Rectal smooth muscle tissue (tissue), 1 donor: ENCODE results near the gene EIF2S3.
A peak's percentile ranks its signal among the peaks of the same experiment; 100 is the strongest.
"Not testable (repeated sequence)": the region's sequence is repeated elsewhere in the genome, so short reads cannot be mapped to it uniquely, and the experiment has no call there.

ENCODE experiments used
- H3K27ac ChIP-seq: one replicate; pipeline ENCODE4 v1.7.0; 2013; ENCODE audit warnings: low read depth, low read length, inconsistent platforms
- H3K27me3 ChIP-seq: one replicate; pipeline ENCODE4 v1.7.0; 2013; ENCODE audit warnings: low read length; ENCODE audit not compliant: control insufficient read depth, insufficient read depth
- H3K36me3 ChIP-seq: one replicate; pipeline ENCODE4 v1.7.0; 2013; ENCODE audit warnings: low read length; ENCODE audit not compliant: control insufficient read depth, insufficient read depth
- H3K4me1 ChIP-seq: one replicate; pipeline ENCODE4 v1.7.0; 2013; ENCODE audit warnings: low read length; ENCODE audit not compliant: control insufficient read depth, insufficient read depth
- H3K4me3 ChIP-seq: one replicate; pipeline ENCODE4 v1.7.0; 2013; ENCODE audit warnings: low read length
- H3K9ac ChIP-seq: one replicate; pipeline ENCODE4 v1.7.0; 2013; ENCODE audit warnings: low read length

The EIF2S3 gene

GRCh38 chrX:24024819-24025740, 29.7 kb upstream of the EIF2S3 start:
- Histone ChIP-seq H3K4me3 (peak overlapping the region; percentile 58), H3K27ac (peak overlapping the region; percentile 94), H3K36me3 (no peaks in the 10 kb centered on the region), H3K9ac (no peak overlapping the region), H3K27me3 (no peaks in the 10 kb centered on the region), H3K4me1 (no peaks in the 10 kb centered on the region)

GRCh38 chrX:24025741-24026403, 28.9 kb upstream of the EIF2S3 start:
- no peaks in the 10 kb centered on the region for H3K27me3 ChIP-seq
- H3K4me3 ChIP-seq = peak overlapping the region; percentile 80
- peak overlapping the region; percentile 94 for H3K27ac ChIP-seq
- H3K9ac ChIP-seq = peak overlapping the region; percentile 93
- H3K36me3 ChIP-seq = no peaks in the 10 kb centered on the region
- no peaks in the 10 kb centered on the region for H3K4me1 ChIP-seq

GRCh38 chrX:24026432-24026831, 28.3 kb upstream of the EIF2S3 start:
- no peaks in the 10 kb centered on the region for H3K36me3 ChIP-seq
- peak overlapping the region; percentile 50 for H3K27ac ChIP-seq
- H3K4me3 ChIP-seq = peak overlapping the region; percentile 18
- no peaks in the 10 kb centered on the region for H3K27me3 ChIP-seq
- no peak overlapping the region for H3K9ac ChIP-seq
- H3K4me1 ChIP-seq = no peaks in the 10 kb centered on the region

- Histone ChIP-seq H3K4me3 (peak within 1 kb of the TSS; percentile 80), H3K4me1 (no peaks in the 10 kb centered on the region), H3K27ac (peak within 1 kb of the TSS; percentile 94), H3K9ac (peak within 1 kb of the TSS; percentile 93), H3K36me3 (no peaks in the 10 kb centered on the region), H3K27me3 (no peaks in the 10 kb centered on the region)
These were observed 27.7 kb upstream of the EIF2S3 start, which contains the start of gene KLHL15 for GRCh38 chrX:24027086-24027485. Gene KLHL15, minus strand, starts transcription at chrX:24027186. Its CDS starts 20,493 bp downstream, at chrX:24006693.

GRCh38 chrX:24027985-24028384, 26.8 kb upstream of the EIF2S3 start:
- H3K27ac ChIP-seq = no peak overlapping the region
- H3K27me3 ChIP-seq = no peaks in the 10 kb centered on the region
- H3K4me1 ChIP-seq = no peaks in the 10 kb centered on the region
- no peak overlapping the region for H3K9ac ChIP-seq
- H3K4me3 ChIP-seq = no peak overlapping the region
- H3K36me3 ChIP-seq = no peaks in the 10 kb centered on the region

- Histone ChIP-seq H3K27me3 (no peaks in the 10 kb centered on the region), H3K4me1 (no peaks in the 10 kb centered on the region), H3K36me3 (no peaks in the 10 kb centered on the region), H3K9ac (no peak overlapping the region), H3K27ac (no peak overlapping the region), H3K4me3 (no peak overlapping the region)
These were observed 24.2 kb upstream of the EIF2S3 start for GRCh38 chrX:24030597-24030996.

- H3K4me1 ChIP-seq = no peaks in the 10 kb centered on the region
- no peaks in the 10 kb centered on the region for H3K36me3 ChIP-seq
- no peak overlapping the region for H3K9ac ChIP-seq
- H3K27me3 ChIP-seq = no peaks in the 10 kb centered on the region
- no peak overlapping the region for H3K4me3 ChIP-seq
- no peak overlapping the region for H3K27ac ChIP-seq
These were observed 20.3 kb upstream of the EIF2S3 start for GRCh38 chrX:24034485-24034884.

GRCh38 chrX:24037729-24038128, 17.0 kb upstream of the EIF2S3 start:
- no peaks in the 10 kb centered on the region for H3K4me1 ChIP-seq
- no peak overlapping the region for H3K4me3 ChIP-seq
- H3K9ac ChIP-seq = no peak overlapping the region
- no peak overlapping the region for H3K27ac ChIP-seq
- no peaks in the 10 kb centered on the region for H3K27me3 ChIP-seq
- no peaks in the 10 kb centered on the region for H3K36me3 ChIP-seq

- not testable (repeated sequence) for H3K9ac ChIP-seq, H3K27ac ChIP-seq, H3K36me3 ChIP-seq, H3K4me3 ChIP-seq, H3K27me3 ChIP-seq, H3K4me1 ChIP-seq
These were observed 8.7 kb upstream of the EIF2S3 start for GRCh38 chrX:24046060-24046459.

- not testable (repeated sequence) for H3K4me1 ChIP-seq, H3K27ac ChIP-seq, H3K27me3 ChIP-seq, H3K4me3 ChIP-seq, H3K36me3 ChIP-seq, H3K9ac ChIP-seq
These were observed 5.1 kb upstream of the EIF2S3 start for GRCh38 chrX:24049643-24050042.

- H3K27ac ChIP-seq, H3K4me1 ChIP-seq: not testable (repeated sequence)
These were observed 4.0 kb upstream of the EIF2S3 start for GRCh38 chrX:24050522-24051318.

GRCh38 chrX:24055043-24055356, 244 bp downstream of the EIF2S3 start:
- Histone ChIP-seq H3K9ac (peak overlapping the region; percentile 96), H3K4me1 (peaks cover 3% of the 10 kb centered on the region), H3K27me3 (no peaks in the 10 kb centered on the region), H3K27ac (peak overlapping the region; percentile 97), H3K36me3 (peaks cover 1% of the 10 kb centered on the region), H3K4me3 (no peak overlapping the region)

More at GRCh38 chrX:24050522-24051318, 4.0 kb upstream of the EIF2S3 start:
- not testable (repeated sequence) for H3K27me3 ChIP-seq, H3K4me3 ChIP-seq, H3K36me3 ChIP-seq, H3K9ac ChIP-seq
